NCI-H2196 treated with DMSO at 0.1 percent for 48 hours (cell line): ENCODE results near the gene SRPK1.

ENCODE experiments used
- DNase-seq: peaks from one replicate; lab custom pipeline; 2025; ENCODE audit not compliant: unreplicated experiment; lab: John Stamatoyannopoulos, UW

Gene SRPK1

DNA sequence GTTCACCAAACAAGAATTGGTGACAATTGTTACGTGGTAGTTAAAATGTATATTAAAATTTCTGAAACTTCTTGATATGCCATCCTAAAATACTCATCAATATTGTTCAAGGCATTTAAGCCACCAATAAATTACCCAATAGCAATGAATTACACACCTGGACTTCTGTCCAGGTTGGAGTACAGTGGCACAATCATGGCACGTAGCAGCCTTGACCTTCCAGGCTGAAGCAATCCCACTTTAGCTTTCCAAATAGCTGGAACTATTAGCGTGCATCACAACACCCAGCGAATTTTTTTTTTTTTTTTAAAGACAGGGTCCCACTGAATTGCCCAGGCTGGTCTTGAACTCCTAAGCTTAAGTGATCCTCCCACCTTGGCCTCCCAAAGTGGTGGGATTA is 17.2 kb downstream of the SRPK1 start:
- no peak for DNase-seq

DNA sequence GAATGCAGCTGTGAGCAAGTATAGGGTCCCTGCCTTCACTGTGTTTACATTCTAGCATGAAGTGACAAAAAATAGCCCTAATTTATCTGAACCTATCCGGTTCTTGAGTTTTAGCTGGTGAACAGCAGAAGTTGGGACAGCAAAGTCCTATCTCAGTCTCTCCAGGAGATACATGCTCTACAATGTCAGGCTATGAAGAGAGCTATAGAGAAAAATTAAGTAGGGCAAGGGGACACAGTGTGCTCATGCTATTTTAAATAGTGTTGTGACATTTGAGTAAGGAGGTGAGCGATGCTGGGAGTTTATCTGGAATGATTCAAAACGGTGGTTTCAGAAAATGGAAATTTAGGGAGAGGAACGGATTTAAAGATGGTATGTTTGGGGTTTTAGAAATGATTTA is 20.4 kb downstream of the SRPK1 start:
- no peak for DNase-seq

DNA sequence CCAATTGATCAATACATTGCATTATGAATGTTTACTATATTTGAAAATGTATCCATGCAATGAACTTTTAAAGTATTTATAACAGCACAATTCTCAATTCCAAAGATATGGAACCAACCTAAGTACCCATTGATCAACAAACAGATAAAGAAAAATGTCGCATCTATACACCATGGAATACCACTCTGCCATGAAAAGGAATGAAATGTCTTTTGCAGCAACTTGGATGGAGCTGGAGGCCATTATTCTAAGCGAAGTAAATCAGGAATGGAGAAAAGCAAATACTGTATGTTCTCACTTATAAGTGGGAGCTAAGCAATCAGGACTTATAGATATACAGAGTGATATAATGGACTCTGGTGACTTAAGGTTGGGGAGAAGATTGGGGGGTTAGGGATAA is 22.9 kb downstream of the SRPK1 start:
- DNase-seq = no peak

DNA sequence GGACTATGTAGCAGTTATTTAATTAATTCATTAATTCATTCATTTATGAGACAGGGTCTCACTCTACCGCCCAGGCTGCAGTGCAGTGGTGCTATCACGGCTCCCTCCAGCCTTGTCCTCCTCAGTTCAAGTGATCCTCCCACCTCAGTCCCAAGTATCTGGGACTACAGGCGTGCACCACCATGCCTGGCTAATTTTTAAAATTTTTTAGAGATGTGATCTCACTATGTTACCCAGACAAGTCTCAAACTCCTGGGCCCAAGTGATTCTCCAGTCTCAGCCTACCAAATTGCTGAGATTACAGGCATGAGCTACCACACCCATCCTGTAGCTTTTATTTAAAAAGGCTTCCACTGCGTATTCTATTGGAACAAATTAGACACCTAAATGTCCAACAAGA is 23.4 kb downstream of the SRPK1 start:
- no peak for DNase-seq

DNA sequence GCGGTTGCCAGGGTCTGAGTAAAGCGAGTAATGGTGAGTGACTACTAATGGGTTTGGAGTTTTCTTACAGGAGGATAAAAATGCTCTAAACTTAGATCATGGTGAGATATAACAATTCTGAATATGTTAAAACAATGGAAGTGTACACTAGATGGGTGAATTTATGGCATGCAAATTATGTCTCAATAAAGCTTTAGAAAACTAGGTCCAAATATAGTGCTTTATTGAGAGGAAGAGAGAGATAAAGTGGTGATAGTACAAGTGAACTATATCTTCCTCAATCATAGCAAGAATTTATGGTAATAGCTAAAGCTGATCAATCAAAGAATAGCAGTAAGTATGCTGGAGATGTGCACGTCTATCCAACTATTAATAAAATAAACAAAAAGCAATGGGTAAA is 23.9 kb downstream of the SRPK1 start:
- DNase-seq = no peak

DNA sequence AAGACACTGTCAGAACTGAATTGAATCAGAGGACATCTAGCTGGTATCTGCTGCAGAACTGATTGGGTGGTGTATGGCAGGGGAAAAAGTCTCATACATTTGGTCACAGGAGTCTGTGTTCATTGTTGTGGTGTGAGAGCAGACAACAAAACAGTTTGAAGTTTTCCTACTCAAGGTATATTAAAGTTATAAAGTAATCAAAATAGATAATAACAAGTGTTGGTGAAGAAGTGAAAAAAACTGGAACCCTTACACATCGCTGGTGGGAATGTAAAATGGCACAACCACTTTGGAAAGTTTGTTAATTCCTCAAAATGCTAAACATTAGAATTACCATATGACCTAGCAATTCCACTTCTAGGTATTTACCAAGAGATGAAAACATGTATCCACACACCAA is 24.7 kb downstream of the SRPK1 start:
- no peak for DNase-seq

DNA sequence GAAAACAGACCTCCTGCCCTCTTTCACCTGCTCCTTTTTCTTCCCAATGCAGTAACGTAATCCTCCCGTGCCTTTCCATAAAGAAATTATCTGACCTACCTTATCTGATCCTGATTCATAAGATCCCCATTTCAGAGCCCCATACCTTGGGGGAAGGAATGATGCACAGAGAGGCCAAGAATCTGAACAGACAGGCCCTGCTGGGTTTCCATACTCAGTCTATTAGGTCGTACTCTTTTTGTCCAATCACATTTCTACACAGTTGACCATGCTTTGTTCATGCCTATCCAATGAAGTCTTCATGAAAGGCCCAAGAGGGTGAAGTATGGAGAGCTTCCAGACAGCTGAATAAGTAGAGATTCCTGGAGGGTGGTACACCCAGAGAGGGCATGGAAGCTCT is 25.3 kb downstream of the SRPK1 start:
- DNase-seq = no peak

DNA sequence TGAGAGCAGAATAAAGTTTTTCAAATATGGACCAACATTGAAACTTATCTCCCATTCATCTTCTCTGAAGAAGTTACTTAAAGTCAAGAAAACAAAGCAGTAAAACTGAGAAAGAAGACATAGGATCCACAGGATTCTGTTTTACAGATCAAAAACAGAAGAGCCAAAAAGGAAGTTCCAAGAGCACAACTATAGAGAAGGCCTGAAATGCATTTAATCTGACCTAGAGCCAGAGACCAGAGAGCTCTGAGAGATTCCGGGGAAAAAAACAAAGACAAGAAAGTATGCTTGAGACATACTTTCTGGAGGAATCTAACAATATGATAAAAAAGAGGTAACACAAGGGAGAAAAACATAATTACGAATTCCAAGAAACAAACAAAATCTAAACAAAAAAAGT is 26.1 kb downstream of the SRPK1 start:
- DNase-seq = no peak

DNA sequence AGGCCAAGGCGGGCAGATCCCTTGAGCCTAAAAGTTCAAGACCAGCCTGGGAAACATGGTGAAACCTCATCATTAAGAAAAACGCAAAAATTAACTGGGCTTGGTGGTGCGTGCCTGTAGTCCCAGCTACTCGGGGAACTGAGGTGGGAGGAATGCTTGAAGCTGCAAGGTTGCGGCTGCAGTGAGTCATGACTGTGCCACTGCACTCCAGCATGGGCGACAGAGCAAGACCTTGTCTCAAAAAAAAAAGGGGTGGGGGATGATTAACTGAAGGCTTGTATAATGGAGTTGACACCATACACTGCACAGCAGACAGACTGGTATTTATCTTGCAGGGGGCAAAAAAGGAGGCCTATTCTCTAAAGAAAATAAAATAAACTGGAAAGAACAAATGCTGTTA is 27.7 kb downstream of the SRPK1 start:
- no peak for DNase-seq

DNA sequence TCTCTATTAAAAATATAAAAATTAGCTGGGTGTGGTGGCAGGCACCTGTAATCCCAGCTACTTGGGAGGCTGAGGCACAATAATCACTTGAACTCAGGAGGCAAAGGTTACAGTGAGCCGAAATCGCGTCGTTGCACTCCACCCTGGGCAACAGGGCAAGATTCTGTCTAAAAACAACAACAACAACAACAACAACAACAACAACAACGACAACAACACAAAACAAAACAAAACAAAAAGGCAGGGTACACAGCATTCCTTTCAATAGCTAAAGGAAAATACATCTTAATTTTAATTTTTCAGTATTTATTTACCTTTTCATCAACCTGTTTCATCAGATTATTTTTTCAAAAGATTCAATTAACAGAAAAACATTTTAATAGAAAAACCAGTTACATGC is 28.4 kb downstream of the SRPK1 start:
- DNase-seq = no peak

DNA sequence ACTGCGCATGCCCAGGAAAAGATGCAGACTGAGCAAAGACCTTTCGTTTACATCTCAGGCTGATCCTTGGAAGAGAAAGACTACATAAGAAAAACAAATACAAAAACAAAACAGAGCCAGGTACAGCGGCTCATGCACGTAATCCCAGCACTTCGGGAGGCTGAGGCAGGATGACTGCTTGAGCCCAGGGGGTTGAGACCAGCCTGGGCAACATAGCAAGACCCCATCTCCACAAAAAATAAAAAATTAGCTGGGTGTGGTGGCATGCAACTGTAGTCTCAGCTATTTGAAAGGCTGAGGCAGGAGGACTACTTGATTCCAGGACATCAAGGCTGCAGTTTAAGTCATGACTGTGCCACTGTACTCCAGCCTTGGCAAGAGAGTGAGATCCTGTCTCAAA is 41.7 kb downstream of the SRPK1 start:
- DNase-seq = no peak

DNA sequence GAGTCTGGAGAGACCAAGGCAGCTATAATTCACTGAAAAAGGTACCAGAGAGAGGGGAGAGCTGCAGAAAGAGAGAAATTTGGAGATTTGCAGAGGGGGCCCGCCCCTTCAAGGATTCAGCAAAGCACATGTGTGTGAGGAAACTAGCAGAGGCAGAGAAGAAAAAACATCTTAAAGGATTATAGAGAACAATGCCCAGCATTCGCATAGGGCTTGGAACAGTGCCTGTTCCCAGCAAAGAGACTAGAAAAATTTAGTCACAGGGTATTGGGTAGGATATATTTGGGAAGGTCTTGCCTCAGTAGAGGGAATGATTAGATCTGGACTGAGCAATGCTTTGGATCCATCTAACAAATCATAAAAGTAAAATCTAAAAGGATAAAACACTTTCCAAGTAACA is 44.0 kb downstream of the SRPK1 start:
- no peak for DNase-seq

DNA sequence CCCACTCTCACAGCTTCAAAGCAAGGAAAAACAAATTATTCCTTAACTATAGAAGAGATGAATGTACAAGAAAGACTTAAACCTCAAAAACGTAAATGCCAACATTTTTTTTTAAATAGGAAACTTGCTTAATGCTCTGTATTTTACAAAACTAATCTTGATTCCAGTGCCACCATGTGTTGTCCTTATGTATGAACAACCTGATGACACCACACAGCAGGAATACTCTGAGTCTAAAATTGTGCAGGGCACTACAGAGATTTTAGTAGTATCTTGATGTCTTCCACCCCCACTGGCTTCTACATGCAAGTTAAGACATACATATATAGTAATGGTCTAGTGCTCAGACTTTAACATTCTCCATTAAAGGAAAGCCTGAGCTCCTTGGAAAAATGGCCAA is 46.2 kb downstream of the SRPK1 start:
- no peak for DNase-seq

DNA sequence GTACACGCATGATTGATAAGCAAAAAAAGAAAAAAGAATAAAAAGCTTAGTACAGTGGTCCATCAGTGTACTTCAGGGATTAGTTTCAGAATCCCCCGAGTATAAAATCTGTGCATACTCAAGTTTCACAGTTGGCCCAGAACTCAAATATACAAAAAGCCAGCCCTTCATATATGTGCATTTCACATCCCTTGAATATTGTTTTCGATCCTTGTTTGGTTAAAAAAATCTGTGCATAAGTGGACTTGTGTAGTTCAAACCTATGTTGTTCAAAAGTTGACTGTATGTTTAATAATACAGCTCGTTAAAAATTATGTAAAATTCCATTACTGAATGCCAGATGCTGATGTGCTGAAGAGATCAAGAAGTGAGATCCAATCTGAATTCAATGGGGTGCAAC is 61.5 kb downstream of the SRPK1 start:
- no peak for DNase-seq

DNA sequence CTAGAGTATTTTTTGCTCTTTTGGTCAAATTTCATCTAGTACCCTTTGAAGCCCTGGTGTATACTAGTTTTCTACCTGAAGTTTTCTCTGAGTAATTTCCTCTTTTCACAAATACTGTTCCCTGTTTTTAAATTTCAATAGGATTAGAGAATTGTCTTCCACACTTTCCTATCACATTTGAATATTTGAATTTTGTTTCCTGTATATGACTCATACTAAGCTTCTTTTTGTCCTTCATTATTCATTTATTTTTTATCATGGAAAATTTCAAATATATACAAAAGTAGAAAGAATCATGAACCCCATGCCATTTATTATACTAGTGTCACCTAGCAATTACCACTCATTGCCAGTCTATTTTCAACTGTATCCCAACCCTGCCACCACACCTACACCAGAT is 63.0 kb downstream of the SRPK1 start:
- DNase-seq = no peak

DNA sequence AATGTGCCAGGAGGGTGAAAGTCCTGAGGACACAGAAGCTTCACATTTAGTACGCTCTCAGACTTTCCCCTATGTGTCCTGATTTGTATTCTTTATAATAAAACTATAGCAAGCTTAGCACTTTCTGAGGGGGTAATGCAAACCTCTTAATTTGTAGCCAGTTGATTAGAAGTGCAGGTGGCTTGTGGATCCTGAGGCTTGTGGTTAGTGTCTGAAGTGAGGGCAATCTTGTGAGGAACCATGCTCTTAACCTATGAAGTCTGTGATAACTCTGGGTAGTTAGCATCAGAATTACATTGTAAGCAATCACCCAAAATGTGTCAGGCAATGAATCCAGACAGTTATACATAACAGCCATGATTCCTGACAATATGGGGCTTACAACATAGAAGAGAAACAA is 64.6 kb downstream of the SRPK1 start:
- DNase-seq = no peak

DNA sequence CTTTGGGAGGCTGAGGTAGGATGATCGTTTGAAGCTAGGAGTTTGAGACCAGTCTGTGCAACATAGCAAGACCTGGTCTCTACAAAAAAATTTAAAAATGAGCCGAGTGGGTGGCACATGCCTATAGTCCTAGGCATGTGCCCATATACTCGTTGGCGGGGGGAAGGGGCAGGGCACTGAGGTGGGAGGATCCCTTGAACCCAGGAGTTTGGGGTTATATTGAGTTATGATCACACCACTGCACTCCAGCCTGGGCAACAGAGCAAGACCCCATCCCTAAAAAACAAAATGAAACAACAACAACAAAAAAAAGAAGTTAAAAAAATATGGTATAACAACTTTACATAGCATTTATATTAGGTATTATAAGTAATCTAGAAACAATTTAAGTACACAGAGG is 67.9 kb downstream of the SRPK1 start:
- no peak for DNase-seq

DNA sequence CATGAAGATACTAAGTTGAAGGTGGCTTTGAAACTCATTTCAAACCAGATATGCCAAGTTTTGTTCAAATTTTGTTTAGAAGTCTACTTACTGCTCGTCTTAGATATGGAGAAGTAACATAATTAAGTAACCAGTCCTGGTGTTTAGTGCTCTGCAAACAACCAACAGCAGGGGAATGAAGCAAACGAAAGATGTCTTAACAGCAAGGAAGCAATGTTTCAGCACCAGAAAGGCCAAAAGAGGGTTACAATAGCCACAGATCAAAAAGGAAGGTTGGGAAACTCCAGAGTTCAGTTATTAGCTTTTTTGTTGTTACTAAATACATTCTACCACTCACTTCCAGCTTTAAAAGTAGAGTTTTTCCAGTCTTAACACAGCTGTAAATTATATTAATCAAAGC is 70.7 kb downstream of the SRPK1 start:
- DNase-seq = no peak

DNA sequence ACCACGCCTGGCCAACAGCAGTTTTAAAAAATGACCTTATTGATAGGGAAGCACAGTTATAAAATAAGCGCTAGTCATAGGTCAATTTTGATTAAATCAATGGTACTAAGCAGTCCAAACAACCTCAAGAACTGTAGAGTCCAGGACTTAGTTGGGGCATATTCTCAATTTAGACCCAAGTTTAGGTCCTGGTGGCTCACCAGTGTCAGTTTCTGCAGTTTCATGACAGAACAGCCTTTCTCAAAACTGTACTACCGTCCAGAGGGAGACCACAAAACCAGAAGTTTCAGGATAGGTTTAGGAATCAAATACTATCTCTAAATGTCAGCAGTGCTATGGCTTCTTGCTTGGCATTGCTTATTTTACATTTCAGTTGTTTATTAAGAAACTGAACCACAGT is 76.6 kb downstream of the SRPK1 start:
- no peak for DNase-seq

DNA sequence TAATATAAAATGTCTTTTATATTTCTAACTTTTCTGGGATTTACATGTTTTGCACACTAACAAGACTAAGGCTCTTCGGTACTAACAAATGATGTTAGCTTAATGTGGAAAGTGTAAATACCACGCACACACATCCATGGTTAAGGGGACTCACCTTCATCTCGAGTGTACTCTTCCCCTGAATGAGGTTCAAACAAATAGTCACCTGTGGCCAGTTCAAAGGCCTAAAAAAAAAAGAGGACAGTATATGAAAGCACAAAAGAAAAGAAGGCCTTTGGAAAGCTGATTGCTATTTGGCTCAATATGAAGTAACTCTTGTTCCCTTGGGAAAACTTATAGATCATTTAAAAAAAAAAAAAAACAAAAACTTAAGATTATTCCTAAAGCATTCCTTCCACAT is 78.5 kb downstream of the SRPK1 start:
- no peak for DNase-seq

DNA sequence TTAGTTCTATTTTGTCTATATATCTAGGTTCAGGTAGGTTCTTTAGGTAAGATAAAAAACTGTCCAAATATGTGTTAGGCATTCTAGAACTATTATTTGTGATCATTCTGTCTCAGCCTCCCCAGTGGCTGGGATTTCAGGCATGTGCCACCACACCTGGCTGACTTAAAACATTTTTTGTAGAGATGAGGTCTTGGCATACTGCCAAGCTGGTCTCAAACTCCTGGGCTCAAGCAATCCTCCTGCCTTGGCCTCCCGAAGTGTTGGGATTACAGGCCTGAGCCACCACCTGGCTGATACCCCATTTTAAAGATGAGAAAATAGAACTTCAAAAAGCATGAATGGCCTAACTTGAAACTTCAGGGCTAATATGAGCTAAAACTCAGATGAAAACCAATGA is 81.9 kb downstream of the SRPK1 start:
- DNase-seq = no peak

DNA sequence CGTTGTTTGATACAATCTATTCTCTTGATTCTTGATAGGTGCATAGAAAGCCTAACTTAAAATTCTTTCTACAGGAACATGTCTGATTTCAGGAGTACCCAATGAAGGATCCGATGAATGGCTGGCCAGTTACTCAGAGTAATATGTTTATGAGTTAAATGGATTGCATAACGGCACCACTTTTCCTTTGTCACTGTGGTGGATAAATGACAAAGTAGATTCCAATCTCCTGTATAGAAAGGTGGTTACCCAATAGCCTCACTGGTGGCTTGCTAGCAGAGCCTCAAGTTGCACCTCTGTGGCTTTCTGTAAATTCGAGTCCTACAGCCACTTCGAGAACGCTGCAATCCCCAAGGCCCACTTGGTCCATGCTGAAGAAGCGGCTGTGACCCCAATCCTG is 87.4 kb downstream of the SRPK1 start:
- no peak for DNase-seq

DNA sequence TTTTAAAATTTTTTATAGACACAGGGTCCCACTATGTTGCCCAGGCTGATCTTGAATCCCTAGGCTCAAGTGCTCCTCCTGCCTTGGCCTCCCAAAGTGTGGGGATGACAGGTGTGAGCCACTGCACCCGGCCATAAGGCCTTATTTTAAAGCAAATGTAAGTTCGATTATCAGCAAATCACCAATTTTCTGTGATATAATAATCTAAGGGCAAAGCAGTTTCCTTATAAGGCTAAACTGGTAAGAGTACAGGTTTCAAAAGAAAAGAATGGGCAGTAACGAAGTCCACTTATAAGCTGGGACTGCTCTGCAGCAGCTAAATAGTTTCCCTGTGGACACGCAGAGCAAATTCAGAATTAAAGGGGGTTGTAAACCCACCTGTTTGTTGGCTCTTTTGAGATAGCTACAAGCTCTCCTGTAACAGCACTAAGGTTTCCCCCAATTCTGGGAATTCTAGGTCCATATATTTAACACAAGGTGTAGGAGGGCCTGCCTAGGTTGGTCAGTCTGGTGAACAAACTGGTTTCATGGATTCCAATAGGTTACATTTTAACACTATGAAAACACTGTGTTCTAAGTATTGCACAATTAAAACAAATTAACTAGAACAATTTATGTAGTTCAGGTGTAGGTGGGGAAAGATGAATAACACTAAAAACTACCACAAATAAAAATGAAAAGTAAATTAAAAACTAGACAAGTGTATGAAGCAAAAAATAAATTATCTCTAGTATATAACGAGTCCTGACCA is 89.5 kb downstream of the SRPK1 start:
- no peak for DNase-seq

DNA sequence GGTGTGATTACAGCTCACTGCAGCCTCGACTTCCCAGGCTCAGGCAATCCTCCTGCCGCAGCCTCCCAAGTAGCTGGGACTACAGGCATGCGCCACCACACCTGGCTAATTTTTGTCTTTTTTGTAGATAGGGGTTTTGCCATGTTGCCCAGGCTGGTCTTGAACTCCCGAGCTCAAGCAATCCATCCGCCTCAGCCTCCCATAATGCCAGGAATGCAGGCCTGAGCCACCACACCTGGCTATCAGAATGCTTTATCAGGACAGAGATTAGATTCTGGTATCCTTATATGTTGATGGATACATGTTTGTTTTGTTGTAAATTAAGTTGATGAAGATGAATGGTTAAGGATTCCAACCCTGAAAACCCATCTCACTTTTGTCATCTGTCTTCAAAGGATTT is 91.6 kb downstream of the SRPK1 start:
- DNase-seq = no peak
